ENCODE data around the gene CACNG5. TPM values are rescaled to one million over a fixed set of nuclear protein-coding genes. Genes with fewer than 3 reads are reported as not detected.
A peak's percentile ranks its signal among the peaks of the same experiment; 100 is the strongest.

CACNG5 gene
- total RNA-seq, 6 experiments from 2014 or later: not detected

DNA sequence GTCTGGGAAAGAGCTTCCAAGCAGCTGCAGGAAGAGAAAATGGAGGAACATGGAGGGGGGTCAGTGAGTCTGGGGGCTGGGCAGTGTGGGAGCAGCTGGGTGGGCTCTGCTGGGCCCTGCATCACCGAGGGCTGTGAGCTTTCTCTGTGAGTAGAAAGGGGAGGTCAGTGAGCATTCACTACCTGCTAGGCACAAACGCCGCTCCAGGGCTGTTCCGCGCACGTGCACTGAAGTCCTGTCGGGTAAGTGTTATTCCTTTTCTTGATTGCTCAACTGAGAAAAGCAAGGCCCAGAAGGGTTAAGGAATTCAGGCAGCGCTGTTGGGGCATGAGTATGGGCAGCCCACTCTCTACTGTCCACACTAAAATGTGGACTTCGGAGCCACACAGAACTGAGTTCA lies 4.7 kb downstream of the CACNG5 start:
- H3K36me3 ChIP-seq: no peaks in the 10 kb centered on the region
- ATAC-seq: no peak
- DNase-seq: peak in 1 of 3 donors; percentile 23
- intact Hi-C loops (cut with DNase I): no loop called here
- WGBS (ENCODE audit: insufficient coverage, low coverage, low lambda C conversion rate, missing lambda C conversion rate): 49% methylated on average over 2 of the region's 9 CpGs
- H3K4me1 ChIP-seq: no peaks in the 10 kb centered on the region
- H3K27ac ChIP-seq: no peak overlapping the region
- H3K9me3 ChIP-seq: no peaks in the 10 kb centered on the region
- TF ChIP-seq POLR2A (IDR thresholded peaks at IDR 0.05): no peak
- TF ChIP-seq CTCF (IDR thresholded peaks at IDR 0.05): no peak
- no peak overlapping the region for H3K4me3 ChIP-seq
- no peaks in the 10 kb centered on the region for H3K27me3 ChIP-seq

GRCh38 chr17:66840061-66840460 lies 5.1 kb downstream of the CACNG5 start:
- ATAC-seq (no peak), DNase-seq (peak in 1 of 3 donors; percentile 16)
- H3K4me3 ChIP-seq: no peak overlapping the region
- no peaks in the 10 kb centered on the region for H3K4me1 ChIP-seq
- intact Hi-C loops (cut with DNase I): no loop called here
- H3K36me3 ChIP-seq: no peaks in the 10 kb centered on the region
- TF ChIP-seq POLR2A (IDR thresholded peaks at IDR 0.05) (no peak), CTCF (IDR thresholded peaks at IDR 0.05) (no peak)
- H3K9me3 ChIP-seq: no peaks in the 10 kb centered on the region
- no peaks in the 10 kb centered on the region for H3K27me3 ChIP-seq
- H3K27ac ChIP-seq: no peak overlapping the region
- 43% methylated on average over 2 of the region's 10 CpGs for WGBS (ENCODE audit: insufficient coverage, low coverage, low lambda C conversion rate, missing lambda C conversion rate)

DNA sequence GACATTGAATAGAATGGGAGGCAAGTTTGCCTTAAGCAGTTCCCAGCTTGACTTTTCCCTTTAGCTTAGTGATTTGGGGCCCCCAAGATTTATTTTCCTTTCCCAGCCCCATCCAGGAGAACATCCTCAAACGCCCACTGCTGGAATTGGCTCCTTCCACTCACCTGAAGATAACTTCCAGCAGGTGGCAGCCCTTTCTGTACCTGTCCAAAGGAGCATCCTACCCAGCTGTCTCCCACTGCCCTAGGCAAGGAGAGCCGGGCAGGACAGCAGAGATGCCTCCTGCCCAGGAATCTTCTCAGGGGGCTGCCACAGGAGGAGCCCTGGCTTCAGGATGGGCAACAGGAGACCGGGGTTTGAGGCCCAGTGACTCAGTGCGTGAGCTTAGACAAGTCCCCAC lies 6.4 kb downstream of the CACNG5 start:
- WGBS (ENCODE audit: insufficient coverage, low coverage, low lambda C conversion rate, missing lambda C conversion rate): 18% methylated on average over 2 of the region's 4 CpGs
- no peak for TF ChIP-seq POLR2A (IDR thresholded peaks at IDR 0.05)
- Histone ChIP-seq H3K36me3 (no peaks in the 10 kb centered on the region), H3K4me1 (no peaks in the 10 kb centered on the region), H3K4me3 (no peak overlapping the region), H3K9me3 (no peaks in the 10 kb centered on the region), H3K27ac (no peak overlapping the region), H3K27me3 (no peaks in the 10 kb centered on the region)
- intact Hi-C loops (cut with DNase I): no loop called here
- DNase-seq (peak in 1 of 3 donors; percentile 12), ATAC-seq (no peak)

GRCh38 chr17:66841744-66842143 lies 6.8 kb downstream of the CACNG5 start:
- no peak overlapping the region for H3K4me3 ChIP-seq
- no peaks in the 10 kb centered on the region for H3K4me1 ChIP-seq
- H3K9me3 ChIP-seq: no peaks in the 10 kb centered on the region
- H3K27ac ChIP-seq: no peak overlapping the region
- H3K36me3 ChIP-seq: no peaks in the 10 kb centered on the region
- DNase-seq: no peak
- intact Hi-C loops (cut with DNase I): no loop called here
- TF ChIP-seq POLR2A (IDR thresholded peaks at IDR 0.05) (no peak), CTCF (IDR thresholded peaks at IDR 0.05) (no peak)
- no CpG with 5 or more reads among the region's 4 CpGs for WGBS (ENCODE audit: insufficient coverage, low coverage, low lambda C conversion rate, missing lambda C conversion rate)
- ATAC-seq: no peak
- H3K27me3 ChIP-seq: no peaks in the 10 kb centered on the region

DNA sequence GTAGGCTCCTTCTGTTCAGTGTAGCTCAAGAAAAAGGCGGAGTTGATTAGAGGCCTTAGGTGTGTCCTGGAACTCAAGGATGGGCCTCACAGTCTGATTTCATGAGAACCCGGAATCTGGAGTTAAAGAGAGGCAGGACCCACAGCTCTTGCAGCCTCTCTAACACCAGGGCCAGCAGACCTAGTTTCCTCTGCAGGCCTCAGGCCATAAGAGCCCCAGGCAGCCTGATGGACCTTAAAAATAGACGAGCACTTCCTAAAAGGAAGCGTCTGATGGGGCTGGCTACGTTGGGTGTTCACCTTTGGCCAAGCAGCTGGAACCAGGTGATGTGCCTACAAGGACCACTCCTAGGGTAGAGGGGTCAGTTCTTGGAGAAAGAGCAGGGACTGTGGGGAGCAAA lies 7.6 kb downstream of the CACNG5 start:
- Histone ChIP-seq H3K9me3 (no peaks in the 10 kb centered on the region), H3K4me1 (no peaks in the 10 kb centered on the region), H3K27ac (no peak overlapping the region), H3K27me3 (no peaks in the 10 kb centered on the region), H3K36me3 (no peaks in the 10 kb centered on the region), H3K4me3 (no peak overlapping the region)
- WGBS (ENCODE audit: insufficient coverage, low coverage, low lambda C conversion rate, missing lambda C conversion rate): 71% methylated on average over 5 of the region's 5 CpGs
- TF ChIP-seq CTCF (IDR thresholded peaks at IDR 0.05) (no peak), POLR2A (IDR thresholded peaks at IDR 0.05) (no peak)
- DNase-seq: peak in 1 of 3 donors; percentile 9
- ATAC-seq: no peak
- intact Hi-C loops (cut with DNase I): no loop called here

Measured in right lobe of liver (tissue), 6 donors.